Loucy (cell line): Measurements from ENCODE around the gene NFIX.

ENCODE experiments used
- H2AFZ ChIP-seq: fragments of 200-600 bp; sonication (generic); 2 replicates; pipeline ENCODE4 v1.6.0; 2016; ENCODE audit warnings: antibody characterized with exemption, mild to moderate bottlenecking, low read length, moderate library complexity
- H3F3A ChIP-seq: fragments of 200-600 bp; 2 replicates; pipeline ENCODE4 v1.6.0; 2016; ENCODE audit warnings: antibody characterized with exemption, low read depth, mild to moderate bottlenecking
- H3K27me3 ChIP-seq: fragments of 200-600 bp; sonication (generic); 2 replicates; pipeline ENCODE4 v1.6.1; 2014; ENCODE audit warnings: low read length, mild to moderate bottlenecking; ENCODE audit not compliant: insufficient read depth, poor library complexity, severe bottlenecking
- H3K36me3 ChIP-seq: fragments of 200-600 bp; sonication (generic); 2 replicates; pipeline ENCODE4 v1.6.1; 2016; ENCODE audit warnings: low read length; ENCODE audit not compliant: insufficient read depth
- H3K4me1 ChIP-seq: fragments of 200-600 bp; sonication (generic); 2 replicates; pipeline ENCODE4 v1.5.1; 2014; ENCODE audit warnings: low read length, mild to moderate bottlenecking; ENCODE audit not compliant: insufficient read depth, poor library complexity, severe bottlenecking
- H3K4me2 ChIP-seq: fragments of 200-600 bp; sonication (generic); 2 replicates; pipeline ENCODE4 v1.6.0; 2014; ENCODE audit warnings: antibody characterized with exemption, low read length, low read depth, mild to moderate bottlenecking; ENCODE audit not compliant: poor library complexity, severe bottlenecking
- H3K4me3 ChIP-seq: fragments of 200-600 bp; sonication (generic); 2 replicates; pipeline ENCODE4 v1.5.1; 2014; ENCODE audit warnings: low read length, mild to moderate bottlenecking, mixed read lengths; ENCODE audit not compliant: poor library complexity, severe bottlenecking
- H3K79me2 ChIP-seq: fragments of 200-600 bp; sonication (generic); 2 replicates; pipeline ENCODE4 v1.6.1; 2014; ENCODE audit warnings: low read length; ENCODE audit not compliant: insufficient read depth
- H3K9ac ChIP-seq: fragments of 200-600 bp; sonication (generic); 2 replicates; pipeline ENCODE4 v1.6.0; 2014; ENCODE audit warnings: mild to moderate bottlenecking, low read depth, low read length, moderate library complexity; ENCODE audit not compliant: poor library complexity, severe bottlenecking
- H3K9me2 ChIP-seq: fragments of 200-600 bp; sonication (generic); replicated peaks from 2 replicates; pipeline ENCODE4 v1.6.1; 2016; ENCODE audit warnings: low read depth, low read length, mixed read lengths
- H3K9me3 ChIP-seq: fragments of 200-600 bp; sonication (generic); 2 replicates; pipeline ENCODE4 v1.6.1; 2014; ENCODE audit warnings: mild to moderate bottlenecking, antibody characterized with exemption, low read length, low read depth; ENCODE audit not compliant: insufficient read depth
- H4K20me1 ChIP-seq: fragments of 200-600 bp; sonication (generic); 2 replicates; pipeline ENCODE4 v1.6.0; 2014; ENCODE audit warnings: antibody characterized with exemption, low read length, mild to moderate bottlenecking; ENCODE audit not compliant: insufficient read depth, poor library complexity, severe bottlenecking
- EZH2phosphoT487 ChIP-seq: fragments of 200-600 bp; IDR thresholded peaks from 2 replicates; pipeline ENCODE4 v1.6.1; 2018; ENCODE audit warnings: antibody characterized with exemption, mild to moderate bottlenecking, moderate library complexity, borderline replicate concordance
- TF ChIP-seq, protein P1 (sequence below): fragments of 200-600 bp; sonication (generic); conservative IDR thresholded peaks from 2 replicates; pipeline ENCODE4 v1.5.1; 2014; ENCODE audit warnings: mild to moderate bottlenecking, antibody characterized with exemption, low read length

The NFIX gene

GRCh38 chr19:13129384-13129783 lies 134.1 kb downstream of the NFIX start:
- H3K4me2 ChIP-seq = no peak overlapping the region
- H3K27me3 ChIP-seq = no peaks in the 10 kb centered on the region
- H3K9me2 ChIP-seq = no peaks in the 10 kb centered on the region
- H3K9me3 ChIP-seq = no peaks in the 10 kb centered on the region
- TF ChIP-seq EZH2phosphoT487 = no peak
- H3K4me1 ChIP-seq = peaks cover 17% of the 10 kb centered on the region
- peaks cover 54% of the 10 kb centered on the region for H4K20me1 ChIP-seq
- peaks cover 86% of the 10 kb centered on the region for H3K79me2 ChIP-seq
- no peaks in the 10 kb centered on the region for H3F3A ChIP-seq
- H3K36me3 ChIP-seq = peaks cover 6% of the 10 kb centered on the region; the same call in 1 of the 2 replicates
- no peak overlapping the region for H3K9ac ChIP-seq
- no peak overlapping the region for H3K4me3 ChIP-seq
- H2AFZ ChIP-seq = no peak overlapping the region

DNA sequence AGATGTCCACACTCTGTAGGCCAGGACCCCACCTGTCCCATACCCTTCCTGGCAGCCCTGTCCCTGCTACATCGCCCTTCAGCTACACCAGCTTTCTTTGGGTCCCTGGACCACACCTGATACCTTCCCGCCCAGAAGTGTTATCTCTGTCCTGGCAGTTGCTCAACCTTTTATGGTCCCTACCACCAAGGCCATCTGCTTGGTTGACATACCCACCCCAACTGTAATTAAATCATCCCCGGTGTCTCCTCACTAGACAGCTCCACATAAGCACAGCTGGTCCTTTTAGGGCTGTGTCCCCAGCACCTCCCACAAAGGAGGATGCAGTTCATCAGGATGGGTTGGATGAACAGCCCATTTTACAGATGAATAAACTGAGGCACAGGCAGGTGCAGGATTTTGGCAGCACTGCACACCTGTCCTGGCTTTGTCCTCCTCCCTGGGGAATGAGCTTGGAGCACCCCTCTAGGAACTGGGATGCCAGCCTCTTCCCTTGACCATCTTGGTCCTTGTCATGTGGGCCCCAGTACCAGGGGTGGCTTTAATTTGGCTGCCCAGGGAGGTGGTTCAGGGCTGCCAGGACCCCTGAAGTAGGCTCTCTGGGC lies 135.7 kb downstream of the NFIX start:
- Histone ChIP-seq H4K20me1 (peaks cover 53% of the 10 kb centered on the region), H2AFZ (no peak overlapping the region), H3K9ac (no peak overlapping the region), H3F3A (no peaks in the 10 kb centered on the region), H3K4me2 (no peak overlapping the region), H3K4me1 (peaks cover 17% of the 10 kb centered on the region), H3K27me3 (no peaks in the 10 kb centered on the region), H3K9me3 (no peaks in the 10 kb centered on the region), H3K79me2 (peaks cover 81% of the 10 kb centered on the region), H3K4me3 (no peak overlapping the region), H3K36me3 (peaks cover 21% of the 10 kb centered on the region; the same call in 1 of the 2 replicates), H3K9me2 (no peaks in the 10 kb centered on the region)
- TF ChIP-seq, protein P1, sequence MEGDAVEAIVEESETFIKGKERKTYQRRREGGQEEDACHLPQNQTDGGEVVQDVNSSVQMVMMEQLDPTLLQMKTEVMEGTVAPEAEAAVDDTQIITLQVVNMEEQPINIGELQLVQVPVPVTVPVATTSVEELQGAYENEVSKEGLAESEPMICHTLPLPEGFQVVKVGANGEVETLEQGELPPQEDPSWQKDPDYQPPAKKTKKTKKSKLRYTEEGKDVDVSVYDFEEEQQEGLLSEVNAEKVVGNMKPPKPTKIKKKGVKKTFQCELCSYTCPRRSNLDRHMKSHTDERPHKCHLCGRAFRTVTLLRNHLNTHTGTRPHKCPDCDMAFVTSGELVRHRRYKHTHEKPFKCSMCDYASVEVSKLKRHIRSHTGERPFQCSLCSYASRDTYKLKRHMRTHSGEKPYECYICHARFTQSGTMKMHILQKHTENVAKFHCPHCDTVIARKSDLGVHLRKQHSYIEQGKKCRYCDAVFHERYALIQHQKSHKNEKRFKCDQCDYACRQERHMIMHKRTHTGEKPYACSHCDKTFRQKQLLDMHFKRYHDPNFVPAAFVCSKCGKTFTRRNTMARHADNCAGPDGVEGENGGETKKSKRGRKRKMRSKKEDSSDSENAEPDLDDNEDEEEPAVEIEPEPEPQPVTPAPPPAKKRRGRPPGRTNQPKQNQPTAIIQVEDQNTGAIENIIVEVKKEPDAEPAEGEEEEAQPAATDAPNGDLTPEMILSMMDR = no peak
- no peak for TF ChIP-seq EZH2phosphoT487

DNA sequence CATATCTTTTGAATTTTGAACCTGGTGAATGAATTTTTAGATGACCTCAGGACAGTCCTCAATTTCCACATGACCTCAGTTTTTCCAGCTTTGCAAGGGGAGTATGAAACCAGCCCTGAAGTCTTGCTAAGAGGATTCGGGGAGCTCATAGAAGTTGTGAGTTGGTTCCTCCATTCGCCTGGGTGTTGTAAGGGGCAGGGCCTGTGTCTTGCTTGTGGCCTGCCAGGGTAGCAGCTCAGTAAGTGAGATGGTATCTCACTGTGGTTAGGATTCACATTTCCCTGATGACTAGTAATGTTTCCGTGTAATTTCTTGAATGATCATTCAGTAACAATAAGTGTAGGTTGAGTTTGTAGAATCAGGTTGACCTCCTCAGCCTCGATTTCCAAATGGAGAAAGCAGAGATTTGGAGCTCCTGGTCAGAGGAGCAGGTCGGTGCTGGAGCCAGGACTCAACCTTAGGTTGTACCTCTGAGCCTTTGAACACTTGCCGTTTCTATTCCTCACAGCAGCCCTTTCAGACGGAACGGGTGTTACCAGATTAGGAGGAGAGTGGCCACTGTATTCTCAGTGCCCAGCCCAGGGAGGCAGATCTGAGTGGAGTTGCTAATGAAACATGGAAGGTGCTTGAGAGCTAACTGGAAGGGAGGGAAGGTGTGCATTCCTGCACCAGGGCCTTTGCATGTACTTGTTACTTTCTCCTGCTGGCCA lies 137.4 kb downstream of the NFIX start:
- peak overlapping the region; percentile 17 for H3K9ac ChIP-seq
- H3F3A ChIP-seq = no peaks in the 10 kb centered on the region
- H3K9me2 ChIP-seq = no peaks in the 10 kb centered on the region
- H3K27me3 ChIP-seq = no peaks in the 10 kb centered on the region
- H4K20me1 ChIP-seq = peaks cover 50% of the 10 kb centered on the region
- peak overlapping the region; percentile 53 for H3K4me2 ChIP-seq
- no peak overlapping the region for H3K4me3 ChIP-seq
- no peak overlapping the region for H2AFZ ChIP-seq
- peaks cover 32% of the 10 kb centered on the region; the same call in 1 of the 2 replicates for H3K36me3 ChIP-seq
- peaks cover 67% of the 10 kb centered on the region for H3K79me2 ChIP-seq
- peaks cover 17% of the 10 kb centered on the region for H3K4me1 ChIP-seq
- H3K9me3 ChIP-seq = no peaks in the 10 kb centered on the region
- no peak for TF ChIP-seq EZH2phosphoT487
- TF ChIP-seq, protein P1 = no peak
